Measurements from ENCODE around the gene PPP3R2.
"Not testable (repeated sequence)": the region's sequence is repeated elsewhere in the genome, so short reads cannot be mapped to it uniquely, and the experiment has no call there.

The PPP3R2 gene

DNA sequence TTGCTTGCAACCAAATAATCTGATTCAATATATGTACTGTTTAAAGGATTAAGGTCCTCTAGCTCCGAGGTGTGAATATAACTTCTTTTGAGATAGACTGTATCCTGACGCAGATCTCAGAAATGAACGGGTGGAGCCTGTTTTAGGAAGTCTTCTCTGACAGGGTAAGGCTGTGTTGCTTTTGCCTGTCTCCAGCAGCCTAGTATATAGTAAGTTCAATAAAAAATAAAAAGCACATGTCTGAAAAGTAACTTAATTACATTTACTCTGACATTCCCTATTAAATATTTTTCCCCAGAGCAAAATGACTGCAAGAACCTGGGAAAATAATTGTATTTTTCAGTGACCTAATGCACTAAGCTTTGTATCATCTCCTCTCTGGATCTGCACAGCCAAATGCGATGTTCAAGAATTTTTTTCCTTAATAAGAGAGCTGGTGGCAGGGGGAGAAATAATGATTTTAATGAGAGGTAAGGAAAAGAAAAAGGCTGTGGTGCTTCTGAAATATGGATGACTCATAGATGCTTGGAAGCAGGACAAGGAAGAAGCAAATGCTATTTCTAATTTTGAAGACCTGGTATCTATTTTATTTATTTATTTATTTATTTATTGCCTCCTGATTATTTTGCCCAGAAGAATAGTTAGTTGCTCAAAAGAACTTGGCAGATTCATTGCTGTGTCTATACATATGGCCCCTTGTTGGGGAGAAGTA, 7.3 kb downstream of the PPP3R2 start:
- DNase-seq, result no peak

DNA sequence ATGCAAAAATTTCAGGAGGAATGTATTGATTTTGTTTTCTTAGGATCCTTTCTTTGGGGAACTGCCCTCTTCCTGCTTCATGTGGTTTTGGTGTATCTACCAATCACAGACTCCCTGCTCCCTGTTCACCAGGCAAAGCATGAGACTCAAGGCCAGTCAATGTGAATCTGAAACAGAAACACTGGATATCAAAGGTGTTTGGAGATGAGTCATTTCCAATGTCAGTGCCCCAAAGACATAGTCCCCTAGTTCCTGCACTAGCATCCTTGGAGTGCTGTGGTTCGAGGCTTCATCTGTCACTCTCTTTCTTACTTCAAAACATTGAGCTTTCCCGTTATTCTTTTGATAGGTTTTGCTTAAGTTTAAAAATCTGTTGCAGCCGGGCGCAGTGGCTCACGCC, 8.1 kb downstream of the PPP3R2 start:
- DNase-seq, result no peak

DNA sequence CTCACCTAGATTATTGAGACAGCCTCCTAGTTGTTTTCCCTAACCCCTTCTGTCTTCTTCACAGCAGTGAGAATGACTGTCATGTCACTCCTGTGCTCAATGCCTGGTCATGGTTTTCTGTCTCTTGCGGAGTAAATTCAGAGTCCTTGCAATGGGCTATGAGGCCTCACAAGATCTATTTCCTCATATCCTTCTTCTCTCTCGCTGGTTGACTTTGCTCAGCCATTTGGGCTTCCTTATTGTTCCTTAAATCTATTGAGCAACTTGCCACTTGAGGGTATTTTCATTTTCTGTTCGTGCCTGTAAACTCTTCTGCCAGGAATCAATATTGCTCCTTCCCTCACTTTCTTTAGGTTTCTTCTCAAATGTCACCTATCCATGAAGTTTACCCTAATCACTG, 9.0 kb downstream of the PPP3R2 start:
- DNase-seq, result no peak

DNA sequence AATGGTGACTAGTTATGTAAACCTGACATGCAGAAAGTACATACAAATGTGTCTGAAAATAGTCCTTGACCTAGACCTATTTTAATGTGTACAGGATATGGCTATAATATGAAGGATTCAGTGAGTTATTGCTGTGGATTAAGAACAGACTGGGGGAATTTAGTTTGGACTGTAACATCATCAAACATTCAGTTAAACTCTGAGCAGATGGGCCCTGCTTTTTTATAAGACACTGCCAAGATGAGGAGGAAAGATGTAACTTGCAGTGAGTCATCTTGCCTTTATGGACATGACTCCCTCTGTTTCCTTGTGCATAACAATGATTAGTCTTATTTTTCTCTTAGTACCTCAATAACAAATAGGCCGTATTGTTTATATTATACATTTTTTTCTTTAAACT, 12.2 kb downstream of the PPP3R2 start:
- DNase-seq, result no peak

DNA sequence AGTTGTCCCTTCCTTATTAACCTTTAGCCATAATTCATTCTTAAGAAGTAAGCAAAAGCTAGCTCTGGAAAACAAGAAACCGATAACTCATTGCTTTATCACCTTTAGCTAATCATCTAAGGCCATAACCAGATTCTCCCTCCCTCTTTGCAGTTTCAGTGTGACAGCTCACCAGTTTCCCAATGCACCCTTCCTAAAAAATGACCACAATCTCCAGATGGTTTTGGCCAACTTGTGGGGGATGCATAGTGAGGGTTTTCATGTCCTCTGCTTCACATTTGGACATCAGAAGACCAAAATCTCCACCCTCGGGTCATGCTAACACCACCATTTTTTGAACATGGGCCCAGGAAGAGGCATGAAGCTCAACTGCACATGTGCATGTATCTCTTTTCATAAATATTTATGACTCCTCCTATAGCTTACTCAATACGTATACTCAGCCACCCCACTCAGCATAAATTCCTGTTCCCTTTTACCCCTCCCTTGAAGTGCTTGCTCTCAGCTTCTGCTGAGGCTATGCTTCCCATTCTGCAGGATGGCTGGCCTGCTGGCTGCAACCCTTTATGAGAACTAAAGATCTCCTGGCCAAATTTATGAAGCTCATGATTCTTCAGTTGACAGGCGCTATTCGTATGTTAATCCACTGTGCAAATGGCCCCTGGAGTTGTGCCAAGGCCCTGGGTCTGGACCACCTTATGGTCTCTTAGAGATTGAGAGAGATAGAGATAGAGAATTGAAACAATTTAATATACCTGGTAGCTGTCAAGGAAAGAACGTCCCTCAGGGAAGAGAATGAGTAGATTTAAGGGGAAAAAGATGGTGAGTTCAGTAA, 14.8 kb downstream of the PPP3R2 start:
- no peak for DNase-seq

DNA sequence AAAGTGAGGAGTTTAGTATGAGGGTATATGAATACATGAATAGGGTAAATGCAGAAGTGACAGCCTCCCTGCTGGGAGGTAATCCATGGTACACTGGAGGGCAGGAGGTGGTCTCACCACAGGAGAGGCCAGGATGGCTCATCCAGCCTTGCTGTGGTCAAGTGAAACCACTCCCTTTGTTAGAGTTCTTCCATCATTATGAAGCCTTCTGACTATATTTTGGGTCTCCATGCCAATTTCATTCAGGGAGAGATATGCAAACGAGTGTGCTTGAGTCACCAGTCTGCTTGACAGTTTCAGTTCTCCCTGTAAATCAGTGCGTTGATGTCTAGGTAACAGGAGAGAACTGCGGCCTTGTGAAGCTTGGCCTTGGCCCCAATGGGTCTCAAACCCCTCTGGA, 16.4 kb downstream of the PPP3R2 start:
- no peak for DNase-seq

DNA sequence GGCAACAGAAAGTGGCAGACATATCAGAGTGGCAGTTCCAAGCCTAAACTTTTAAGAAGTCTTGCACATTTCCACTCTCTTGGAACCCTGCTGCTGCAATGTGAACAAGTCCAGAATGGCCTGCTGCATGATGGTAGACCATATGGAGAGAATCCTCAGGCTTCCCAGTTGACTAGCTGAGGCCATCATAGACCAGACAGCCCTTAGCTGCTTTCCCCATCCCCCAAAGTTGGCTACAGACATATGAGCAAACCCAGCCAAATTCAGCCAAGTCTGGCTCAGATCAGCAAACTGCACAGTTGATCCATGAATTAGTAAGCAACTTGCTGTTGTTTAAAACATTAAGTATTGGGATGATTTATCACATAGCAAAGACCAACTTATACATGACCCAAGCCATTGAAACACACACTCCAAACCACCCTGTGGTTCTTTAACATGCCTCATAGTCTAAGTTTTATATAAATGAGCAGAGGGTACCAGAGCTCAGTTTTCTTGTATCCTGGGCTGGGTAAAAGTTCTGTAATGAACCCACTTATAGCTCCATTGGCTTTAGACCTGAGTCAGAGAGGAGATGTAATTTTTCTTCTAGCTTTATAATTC, 19.9 kb downstream of the PPP3R2 start:
- DNase-seq, result no peak

DNA sequence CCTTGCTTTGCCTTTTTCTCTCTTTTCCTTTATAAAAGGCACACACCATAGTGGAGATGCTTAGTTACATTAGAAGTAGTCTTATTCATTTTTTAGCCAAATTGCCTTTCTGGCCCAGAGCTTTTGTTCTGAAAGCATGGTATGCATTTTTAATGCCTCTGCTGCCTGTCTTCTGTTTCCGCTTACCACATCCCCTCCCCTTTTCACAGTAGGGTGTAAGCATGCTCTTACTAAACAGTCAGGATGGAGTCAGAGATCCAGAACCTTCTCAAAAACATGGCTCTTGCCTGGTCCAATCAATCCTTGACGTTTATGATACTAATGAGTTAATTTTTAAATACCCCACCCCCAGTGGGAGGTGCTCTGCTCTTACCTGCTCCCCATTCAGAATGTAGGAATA, 22.5 kb downstream of the PPP3R2 start:
- DNase-seq, result no peak

DNA sequence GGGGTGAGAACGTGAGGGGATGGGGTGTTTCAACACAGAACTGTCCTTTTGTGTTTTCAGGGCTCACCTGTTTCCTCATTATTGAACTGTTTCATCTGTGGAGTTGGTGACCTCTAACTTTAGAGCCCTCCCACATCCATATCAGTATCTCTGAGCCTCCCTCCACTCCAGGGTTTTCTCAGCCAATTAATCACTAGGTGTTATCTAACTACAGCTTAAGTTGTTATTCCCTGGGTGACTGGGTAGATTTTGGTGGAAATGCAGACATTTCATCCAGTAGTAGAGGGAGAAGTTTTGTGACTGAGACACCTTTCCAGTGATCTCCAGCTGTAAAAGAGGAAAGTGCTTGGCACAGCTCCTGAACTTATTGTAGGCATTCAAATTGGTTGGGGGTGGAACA, 23.7 kb downstream of the PPP3R2 start:
- no peak for DNase-seq

DNA sequence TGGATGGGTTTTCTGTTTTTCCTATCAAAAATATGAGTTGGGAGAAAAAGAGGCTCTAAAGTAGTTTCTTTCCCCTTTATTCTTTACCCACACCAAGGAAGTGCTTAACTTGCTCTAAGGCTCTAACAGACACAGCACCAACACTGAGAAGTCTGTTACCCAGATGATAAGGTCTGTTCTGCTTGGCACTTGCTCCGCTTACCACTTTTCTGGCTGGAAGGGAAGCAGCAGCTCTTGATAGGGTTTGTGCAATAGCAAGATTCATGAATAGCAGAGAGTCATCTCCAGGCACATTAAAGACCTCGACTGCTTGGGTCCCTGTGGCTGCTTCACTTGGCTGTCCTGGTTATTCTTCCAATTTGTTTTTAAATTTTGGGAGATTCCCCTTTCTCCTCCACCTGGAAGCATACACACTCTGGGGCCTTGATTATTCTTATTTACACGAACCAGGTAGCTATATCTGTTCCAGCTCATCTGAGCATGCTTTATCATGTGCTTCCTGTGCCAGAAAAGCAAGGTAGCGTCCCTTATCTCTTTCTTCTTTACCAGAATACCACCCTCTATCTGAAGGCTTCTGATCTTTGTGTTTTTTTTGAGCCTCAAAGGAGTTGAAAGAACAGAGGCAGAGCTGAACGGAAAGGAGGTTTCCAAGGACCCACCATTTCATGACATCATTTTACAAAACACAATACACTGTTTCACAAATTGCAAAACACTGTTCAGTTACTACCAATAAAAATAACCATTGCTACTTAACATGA, 24.8 kb downstream of the PPP3R2 start:
- no peak for DNase-seq

DNA sequence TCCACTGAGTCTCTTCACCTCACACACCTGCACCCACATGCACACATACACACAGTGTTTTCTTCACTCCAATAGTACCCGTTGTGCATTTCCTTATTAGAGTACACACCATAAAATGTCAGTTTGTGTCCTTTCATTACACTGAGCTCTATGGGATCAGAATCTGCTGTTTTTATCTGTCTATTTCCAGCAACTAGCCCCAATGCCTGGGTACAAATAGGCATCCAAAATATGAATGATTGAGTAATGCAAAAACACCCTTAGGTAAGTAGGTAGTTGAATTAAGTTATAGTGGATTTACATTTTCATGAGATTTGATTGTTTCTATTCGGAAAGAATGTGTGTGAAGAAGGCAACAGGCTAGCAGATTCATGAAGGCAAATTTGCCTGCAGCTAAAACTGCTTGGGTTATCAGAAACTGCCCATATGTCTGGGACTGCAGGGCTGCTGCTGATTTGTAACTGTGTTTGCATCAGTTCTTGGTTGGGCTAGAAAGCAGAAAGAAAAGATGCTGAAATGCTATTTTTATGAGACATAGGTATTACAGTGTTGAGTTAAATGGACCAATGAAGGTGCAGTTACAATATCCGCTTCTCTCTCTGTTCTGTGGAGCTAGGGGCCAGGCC, 26.9 kb downstream of the PPP3R2 start:
- no peak for DNase-seq

DNA sequence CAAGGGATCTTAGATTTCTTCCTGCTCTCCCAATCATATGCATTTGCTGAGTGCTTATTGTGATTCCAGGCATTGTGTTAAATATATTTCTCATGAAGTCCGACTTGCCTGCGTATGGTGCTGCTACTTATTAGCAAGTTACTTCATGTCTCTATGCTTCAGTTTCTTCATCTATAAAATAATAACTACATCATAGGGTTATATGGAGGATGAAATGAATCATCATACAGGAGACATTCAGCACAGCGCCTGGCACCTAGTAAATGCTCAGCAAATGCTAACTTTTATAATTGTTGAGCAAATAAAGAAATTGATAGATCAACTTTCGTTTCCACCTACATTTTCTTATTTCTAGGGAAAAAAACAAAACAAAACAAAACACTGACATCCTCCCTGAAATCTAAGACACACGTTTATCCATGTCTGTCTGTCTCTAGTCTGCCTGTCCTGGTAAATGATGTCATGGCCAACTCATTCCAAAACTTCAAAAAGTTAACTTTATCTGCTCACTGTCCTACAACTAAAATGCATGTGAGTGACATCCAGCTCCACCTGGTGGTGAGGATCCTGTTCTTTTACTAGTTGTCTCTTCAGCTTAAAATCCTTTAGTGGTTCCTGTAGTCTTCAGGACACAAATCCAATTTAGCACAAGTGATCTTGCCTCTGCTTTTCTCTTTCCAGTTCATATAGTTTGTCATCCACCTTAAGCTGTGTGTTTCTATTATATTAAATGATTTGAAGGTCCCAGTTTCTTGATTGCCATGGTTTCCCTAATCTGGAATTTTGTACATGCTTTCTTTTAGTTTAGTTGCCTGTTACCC, 27.7 kb downstream of the PPP3R2 start:
- no peak for DNase-seq

DNA sequence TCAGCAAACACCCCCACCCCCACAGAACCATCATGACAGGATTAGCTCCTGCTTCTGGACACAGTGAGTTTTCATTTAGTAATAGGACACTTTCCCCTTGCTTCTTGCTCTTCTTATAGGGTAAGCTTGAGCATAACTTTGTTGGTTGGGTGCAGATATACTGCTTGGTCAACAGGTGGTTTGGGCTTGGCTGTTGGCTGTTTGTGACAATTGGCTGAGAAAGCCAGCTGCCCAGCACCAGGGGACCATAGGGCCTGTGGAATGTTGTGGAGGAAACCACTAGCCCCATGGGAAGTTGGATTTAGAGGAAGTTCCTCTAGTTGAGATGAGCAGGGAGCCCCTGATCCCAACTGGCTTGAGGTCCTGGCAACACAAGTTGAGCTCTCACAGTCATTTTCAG, 30.5 kb downstream of the PPP3R2 start:
- no peak for DNase-seq

DNA sequence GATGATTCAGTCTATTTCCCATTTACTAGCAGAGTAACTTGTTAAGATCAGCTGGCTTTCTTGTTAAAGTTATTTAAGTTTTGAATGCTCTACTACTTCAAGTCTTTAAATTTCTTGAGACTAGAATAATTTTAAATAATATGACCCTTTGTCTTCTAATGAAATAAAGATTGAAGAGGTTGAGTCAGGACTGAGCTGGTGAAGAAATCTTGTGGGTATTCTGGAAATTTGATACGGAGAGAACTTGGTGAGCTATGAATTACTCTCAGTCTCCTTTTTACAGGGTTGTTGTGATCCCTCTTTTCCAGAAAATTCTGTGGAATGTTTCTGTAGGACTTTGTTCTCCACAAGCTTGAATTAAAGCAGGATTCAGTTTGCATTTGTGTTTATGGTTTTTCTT, 31.8 kb downstream of the PPP3R2 start:
- DNase-seq, result no peak

DNA sequence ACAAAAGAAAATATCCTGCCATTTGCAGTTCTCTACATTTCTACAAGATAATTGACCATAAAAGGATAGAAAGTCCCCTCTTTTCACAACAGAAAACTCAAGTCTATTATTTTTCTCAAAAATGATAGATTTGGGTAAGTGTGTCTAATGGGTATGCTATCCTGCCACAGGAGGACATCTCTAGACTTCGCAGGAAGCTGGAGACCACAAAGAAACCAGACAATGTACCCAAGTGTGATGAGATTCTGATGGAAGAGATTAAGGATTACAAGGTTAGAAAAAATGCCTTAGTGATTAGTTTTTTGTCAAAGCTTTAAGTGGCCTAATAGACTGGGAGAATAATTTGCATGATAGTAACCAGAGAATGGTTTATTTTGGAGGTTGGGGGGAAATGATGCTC, 33.0 kb downstream of the PPP3R2 start:
- no peak for DNase-seq

DNA sequence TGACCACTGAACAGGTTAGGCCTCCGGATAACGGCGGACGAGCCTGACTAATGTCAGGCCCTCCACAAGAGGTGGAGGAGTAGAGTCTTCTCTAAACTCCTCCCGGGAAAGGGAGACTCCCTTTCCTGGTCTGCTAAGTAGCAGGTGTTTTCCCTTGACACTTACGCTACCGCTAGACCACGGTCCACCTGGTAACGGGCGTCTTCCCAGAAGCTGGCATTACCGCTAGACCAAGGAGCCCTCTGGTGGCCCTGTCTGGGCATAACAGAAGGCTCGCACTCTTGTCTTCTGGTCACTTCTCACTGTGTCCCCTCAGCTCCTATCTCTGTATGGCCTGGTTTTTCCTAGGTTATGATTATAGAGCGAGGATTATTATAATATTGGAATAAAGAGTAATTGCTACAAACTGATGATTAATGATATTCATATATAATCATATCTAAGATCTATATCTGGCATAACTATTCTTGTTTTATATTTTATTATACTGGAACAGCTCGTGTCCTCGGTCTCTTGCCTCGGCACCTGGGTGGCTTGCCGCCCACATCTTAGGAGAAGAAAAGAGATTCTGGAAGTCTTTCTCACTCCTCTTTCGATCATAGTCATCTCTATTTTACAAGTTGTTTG, 45.2 kb downstream of the PPP3R2 start:
- not testable (repeated sequence) for DNase-seq

DNA sequence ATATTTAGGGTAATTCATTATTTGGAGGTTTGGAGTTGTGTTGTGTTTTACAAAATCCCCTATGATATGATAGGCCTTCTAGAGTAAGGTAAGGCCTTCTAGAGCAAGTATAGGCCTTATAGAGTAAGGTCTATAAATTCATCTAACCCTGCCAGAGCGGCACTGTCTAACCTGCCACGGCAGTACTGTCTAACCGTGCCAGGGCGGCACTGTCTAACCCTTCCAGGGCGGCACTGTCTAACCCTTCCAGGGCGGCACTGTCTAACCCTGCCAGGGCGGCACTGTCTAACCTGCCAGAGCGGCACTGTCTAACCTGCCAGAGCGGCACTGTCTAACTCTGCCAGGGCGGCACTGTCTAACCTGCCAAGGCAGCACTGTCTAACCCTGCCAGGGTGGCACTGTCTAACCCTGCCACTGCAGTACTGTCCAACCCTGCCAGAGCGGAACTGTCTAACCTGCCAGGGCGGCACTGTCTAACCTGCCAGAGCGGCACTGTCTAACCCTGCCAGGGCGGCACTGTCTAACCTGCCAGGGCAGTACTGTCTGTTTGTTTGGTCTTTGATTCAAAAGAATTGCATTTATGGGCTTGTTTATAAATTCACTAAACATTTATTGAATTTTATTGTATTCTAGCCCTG, 51.6 kb downstream of the PPP3R2 start:
- DNase-seq, result no peak

Data from NCI-H1092 treated with DMSO at 0.1 percent for 48 hours (cell line).